HG02588 (cell line): ENCODE results near the gene PACS1.

Experiments used
- ATAC-seq: cut with Tn5 transposase; IDR thresholded peaks from one replicate; pipeline ENCODE4 v1.9.1; 2021; ENCODE audit warnings: mild to moderate bottlenecking, moderate library complexity; ENCODE audit not compliant: unreplicated experiment

PACS1 gene

GRCh38 chr11:66176650-66177049, 106.6 kb downstream of the PACS1 start:
- ATAC-seq = no peak

DNA sequence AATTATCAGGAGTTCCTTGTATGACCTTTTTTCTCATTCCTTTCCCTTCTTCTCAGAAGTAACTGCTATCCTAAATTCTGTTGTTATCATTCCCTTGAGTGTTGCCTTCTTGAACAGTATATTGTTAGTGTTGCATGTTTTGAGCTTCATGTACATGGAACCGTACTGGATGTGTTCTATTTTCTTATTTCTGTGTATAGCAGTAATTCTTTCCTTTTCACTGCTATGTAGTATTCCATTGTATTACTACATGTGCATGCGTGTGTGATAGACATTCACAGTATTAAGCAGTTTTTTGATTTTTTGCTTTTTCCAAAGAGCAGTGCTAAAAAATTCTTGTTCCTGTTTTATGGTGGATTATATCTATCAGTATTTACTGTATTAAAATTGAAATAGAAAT, 108.1 kb downstream of the PACS1 start:
- ATAC-seq = no peak

DNA sequence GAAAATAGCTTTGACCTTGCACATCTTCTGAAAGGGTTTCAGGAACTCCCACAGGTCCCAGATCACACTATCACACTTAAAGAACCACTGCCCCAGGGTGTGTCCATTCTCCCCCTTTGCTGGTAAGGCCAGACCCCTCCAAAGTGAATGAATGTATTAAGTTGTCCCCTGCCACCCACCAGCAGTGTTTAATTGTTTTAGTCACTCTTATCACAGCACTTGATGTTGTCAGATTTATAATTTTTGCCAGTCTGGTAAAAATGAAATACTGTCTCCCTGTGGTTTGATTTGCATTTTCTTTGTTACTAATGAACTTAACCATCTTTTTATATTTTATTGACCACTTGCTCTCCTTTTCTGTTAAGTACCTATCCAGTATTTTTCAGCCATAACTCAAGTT, 108.8 kb downstream of the PACS1 start:
- ATAC-seq = no peak

DNA sequence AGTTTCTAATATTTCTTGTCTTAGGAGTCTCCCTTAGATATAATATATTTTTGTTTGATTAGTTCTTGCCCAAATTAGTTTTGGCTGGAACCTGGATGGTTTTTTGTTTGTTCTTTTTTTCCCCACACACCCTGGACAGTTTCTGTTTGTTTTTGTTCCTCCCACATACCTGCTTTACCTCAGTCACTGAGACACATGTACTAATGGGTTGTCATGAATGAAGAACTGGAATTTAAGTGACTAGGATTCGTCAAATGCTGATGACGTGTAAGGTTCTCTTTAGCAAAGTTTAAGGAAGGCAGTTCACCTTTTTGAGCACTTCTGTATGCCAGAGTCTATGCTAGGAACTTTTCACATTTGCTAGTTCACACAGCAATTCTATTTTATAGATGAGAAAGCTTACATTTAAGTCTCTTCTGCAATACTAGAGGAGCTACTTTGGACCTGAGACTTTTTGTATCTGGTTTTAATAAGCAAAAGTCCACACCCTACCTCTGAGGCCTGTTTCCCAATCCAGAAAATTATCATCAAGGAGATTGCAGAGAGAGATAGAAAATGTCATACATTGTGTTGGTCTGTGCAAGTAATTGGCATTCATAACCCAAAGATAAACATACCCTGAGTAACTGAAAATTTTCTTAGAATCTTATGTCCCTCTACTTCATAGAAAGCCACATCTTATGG, 111.7 kb downstream of the PACS1 start:
- ATAC-seq = no peak

DNA sequence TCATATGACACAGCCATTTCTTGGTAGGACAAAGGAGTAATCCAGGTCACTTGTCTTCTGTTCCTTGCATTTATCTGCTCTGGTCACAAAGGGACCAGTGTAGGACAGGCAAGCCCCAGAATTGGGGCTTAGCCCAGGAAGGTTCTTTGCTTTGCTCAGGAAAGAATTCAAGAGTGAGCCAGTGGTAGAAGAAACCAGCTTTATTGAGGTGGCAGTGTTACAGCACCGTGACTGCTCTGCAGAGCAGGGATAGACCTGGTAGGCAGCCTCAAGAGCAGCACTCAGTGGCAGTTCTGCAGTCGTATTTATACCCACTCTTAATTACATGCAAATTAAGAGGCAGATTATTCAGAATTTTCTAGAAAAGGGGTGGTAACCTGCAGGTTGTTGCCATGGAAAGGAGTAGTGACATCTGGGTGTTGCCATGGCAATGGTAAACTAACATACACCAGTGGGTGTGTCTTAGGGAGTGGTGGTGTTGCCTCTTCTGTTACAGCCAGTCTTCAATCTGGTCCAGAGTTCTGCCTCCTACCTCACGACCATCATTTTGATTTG, 113.5 kb downstream of the PACS1 start:
- no peak for ATAC-seq

GRCh38 chr11:66184728-66185127, 114.7 kb downstream of the PACS1 start:
- no peak for ATAC-seq

DNA sequence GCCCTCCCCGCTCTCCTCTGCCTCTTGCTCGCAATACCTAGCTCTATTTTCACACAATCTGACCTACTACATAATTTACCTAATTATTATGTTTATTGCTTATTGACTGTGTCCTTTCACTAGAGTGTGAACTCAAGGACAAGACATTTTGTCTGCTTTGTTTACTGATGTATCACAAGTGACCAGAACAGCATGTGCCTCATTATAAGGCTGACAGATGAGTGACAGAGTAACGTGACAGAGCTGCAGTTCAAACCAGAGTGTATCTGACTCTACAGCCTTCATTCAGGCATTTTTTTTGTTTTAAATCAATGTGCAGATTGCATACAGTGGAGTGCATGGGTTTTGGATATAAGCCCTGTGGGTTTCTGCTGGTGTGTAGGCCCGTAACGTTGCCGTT, 116.4 kb downstream of the PACS1 start:
- ATAC-seq = no peak

- ATAC-seq = no peak
These were observed 117.4 kb downstream of the PACS1 start for GRCh38 chr11:66187453-66187852.

DNA sequence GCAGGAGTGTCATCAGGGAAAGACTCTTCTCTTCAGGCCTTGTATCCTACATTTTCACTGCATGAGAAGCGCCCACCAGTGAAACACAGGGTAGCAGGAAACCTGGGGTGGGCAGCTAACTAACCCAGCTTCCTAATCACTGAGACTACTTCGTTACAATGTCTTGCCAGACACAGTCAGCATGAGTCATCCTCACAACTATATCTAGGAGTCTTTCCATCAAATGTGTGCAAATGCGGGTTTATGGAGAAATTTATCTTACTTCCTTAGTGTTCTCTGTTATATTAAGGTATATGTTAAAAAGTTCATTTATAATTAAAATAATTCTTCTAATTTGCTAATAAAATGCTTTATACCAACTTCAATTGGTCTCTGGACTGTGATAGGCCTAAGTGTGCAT, 118.5 kb downstream of the PACS1 start:
- ATAC-seq = no peak

DNA sequence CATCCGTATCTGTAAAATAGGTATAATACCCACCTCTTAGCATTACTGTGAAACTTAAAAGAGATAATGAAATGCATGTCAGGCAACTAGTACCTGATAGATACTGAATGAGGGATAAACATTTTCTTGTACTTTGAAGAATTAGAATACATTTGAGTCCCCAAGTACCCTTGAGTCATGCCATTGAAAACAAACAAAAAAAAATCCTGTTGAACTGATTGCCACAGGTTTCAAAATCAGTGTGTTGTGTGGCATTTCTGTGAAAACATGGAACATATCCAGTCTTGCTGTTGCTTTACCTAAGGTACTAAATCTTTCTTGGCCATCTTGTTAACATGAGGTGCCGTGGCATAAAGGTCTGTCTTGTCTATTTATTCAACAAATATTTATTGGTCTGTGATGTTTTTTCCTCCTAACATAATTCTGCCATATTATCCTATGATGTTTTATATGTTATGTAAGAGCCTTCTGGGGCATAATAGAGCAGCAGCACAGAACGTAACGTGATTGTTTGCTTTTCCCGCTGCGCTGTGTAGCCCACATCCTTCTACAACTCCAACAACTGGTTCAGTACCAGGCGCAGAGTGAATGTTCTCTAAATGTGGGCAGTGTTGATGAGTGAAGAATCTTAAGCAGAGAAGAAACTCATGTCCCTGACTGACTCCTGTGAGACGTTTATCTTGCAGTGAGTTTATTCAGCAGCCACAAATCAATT, 119.1 kb downstream of the PACS1 start:
- no peak for ATAC-seq

DNA sequence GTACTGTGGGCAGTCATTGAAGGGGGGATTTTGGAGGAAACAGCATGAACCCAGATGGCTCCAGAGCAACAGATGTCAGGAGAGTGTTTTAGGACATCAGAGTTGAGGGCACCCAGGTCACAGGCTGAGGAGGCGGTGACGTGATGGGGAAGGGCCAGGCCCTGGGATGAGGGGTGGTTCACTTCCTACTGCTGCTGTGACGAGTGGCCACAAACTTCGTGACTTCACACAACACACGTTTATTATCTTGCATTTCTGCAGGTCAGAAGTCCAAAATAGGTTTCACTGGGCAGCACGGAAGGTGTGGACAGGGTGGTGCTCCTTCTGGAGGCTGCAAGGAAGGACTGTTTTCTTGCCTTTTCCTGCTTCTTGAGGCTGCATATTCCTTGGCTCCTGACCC, 120.7 kb downstream of the PACS1 start:
- ATAC-seq = no peak

DNA sequence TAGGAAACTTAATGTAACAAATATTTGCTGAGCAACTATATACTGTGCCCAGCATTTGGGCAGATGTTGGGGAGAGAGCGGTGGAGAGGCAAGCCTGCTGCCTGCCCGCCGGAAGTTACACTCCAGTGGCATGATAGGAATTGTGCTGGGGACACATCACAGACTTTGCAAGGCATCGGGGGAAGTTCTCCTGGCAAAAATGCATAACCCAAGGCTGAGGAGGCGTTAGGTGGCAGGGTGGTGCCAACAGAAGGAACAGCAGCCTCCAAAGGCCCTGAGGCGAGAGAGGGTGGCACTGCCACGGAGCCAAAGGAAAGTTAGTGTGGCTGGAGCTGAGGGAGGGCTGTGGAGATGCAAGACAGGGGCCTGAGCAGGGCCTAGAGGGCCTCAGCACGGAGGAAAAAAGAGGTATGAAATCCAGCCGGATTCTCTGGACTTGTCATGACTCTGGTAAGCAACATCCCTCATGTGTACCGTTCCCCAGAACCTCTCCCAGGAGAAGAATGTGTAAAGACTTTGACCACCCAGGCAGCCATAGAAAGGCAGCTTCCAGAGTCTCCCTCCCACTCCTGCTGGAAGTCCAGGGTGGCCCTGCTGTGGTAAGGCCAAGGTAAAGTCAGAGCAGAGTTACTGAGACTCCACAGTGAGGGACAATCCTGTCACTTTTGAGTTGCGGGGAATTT, 122.2 kb downstream of the PACS1 start:
- no peak for ATAC-seq

DNA sequence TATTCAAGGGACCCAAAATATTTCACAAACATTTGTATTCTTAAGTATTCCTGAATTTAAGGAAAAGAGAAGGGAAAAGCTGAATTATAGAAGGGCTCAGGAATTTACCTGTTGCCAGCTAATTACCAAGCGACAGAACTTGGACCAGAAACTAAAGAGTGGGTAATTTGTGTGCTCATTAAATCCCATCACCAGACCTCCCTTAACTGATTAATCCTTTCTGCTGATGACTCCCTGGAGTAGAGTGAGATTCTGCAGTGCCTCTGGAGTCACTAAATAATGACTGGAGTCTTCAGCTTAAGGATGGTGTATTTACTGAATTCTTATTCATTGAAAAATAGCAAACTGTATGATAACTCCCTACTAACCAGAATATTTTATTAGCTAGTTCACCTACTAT, 124.3 kb downstream of the PACS1 start:
- ATAC-seq = no peak

- no peak for ATAC-seq
These were observed 125.8 kb downstream of the PACS1 start for GRCh38 chr11:66195867-66196266.

DNA sequence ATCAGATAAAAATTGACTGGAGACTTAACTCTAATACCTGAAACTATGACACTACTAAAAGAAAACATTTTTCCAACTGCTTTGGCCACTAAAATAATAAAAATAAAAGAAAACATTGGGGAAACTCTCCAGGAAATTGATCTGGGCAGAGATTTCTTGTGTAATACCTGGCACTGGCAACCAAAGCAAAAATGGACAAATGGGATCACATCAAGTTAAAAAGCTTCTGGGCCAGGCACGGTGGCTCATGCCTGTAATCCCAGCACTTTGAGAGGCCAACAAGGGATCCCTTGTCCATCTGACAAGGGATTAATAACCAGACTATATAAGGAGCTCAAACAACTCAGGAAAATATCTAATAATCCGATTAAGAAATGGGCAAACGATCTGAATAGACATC, 133.8 kb downstream of the PACS1 start:
- no peak for ATAC-seq

- no peak for ATAC-seq
These were observed 134.3 kb downstream of the PACS1 start for GRCh38 chr11:66204412-66204811.

DNA sequence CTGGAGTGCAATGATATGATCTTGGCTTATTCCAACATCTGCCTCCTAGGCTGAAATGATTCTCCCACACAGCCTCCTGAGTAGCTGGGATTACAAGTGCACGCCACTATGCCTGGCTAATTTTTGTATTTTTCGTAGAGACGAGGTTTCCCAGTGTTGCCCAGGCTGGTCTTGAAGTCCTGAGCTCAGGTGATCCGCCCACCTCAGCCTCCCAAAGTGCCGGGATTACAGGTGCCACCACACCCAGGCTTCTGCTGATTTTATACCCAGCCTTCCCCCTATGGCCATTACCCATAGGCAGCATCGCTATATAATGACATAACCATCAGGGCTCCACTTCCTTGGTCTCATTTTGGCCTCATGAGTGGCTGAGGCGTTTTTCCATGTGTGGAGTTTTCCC, 137.7 kb downstream of the PACS1 start:
- no peak for ATAC-seq

- ATAC-seq = no peak
These were observed 141.0 kb downstream of the PACS1 start for GRCh38 chr11:66211100-66211499.

DNA sequence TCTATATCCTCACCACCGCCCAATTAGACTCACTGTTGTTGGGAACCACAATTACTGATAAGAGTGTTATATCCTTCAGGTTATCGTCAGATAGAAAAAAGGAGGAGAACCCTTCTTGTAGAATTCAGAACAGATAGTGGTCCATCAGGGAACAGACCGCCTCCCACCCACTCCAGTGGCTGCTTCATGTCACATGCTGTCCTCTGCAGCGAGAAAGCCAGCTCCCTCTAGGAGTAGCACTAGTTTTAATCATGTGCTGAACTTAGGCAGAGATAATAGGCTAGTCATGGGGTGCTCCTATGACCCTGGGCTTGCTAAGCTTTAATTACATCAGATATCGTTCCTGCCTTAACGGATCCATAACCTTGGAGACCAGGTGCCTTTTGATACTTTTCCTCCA, 146.8 kb downstream of the PACS1 start:
- ATAC-seq = no peak

GRCh38 chr11:66218036-66218435, 148.0 kb downstream of the PACS1 start:
- no peak for ATAC-seq

GRCh38 chr11:66218846-66219620, 149.0 kb downstream of the PACS1 start:
- no peak for ATAC-seq
